ENCODE measurements around the gene OPRPN. TPM values are rescaled to one million over a fixed set of nuclear protein-coding genes. Genes with fewer than 3 reads are reported as not detected.
A peak's percentile ranks its signal among the peaks of the same experiment; 100 is the strongest.

The OPRPN gene
- polyA plus RNA-seq, 1 donor (not counting 4 experiments of a cell fraction or from before 2014, with no cell fraction given): not detected

- TF ChIP-seq, protein P1, sequence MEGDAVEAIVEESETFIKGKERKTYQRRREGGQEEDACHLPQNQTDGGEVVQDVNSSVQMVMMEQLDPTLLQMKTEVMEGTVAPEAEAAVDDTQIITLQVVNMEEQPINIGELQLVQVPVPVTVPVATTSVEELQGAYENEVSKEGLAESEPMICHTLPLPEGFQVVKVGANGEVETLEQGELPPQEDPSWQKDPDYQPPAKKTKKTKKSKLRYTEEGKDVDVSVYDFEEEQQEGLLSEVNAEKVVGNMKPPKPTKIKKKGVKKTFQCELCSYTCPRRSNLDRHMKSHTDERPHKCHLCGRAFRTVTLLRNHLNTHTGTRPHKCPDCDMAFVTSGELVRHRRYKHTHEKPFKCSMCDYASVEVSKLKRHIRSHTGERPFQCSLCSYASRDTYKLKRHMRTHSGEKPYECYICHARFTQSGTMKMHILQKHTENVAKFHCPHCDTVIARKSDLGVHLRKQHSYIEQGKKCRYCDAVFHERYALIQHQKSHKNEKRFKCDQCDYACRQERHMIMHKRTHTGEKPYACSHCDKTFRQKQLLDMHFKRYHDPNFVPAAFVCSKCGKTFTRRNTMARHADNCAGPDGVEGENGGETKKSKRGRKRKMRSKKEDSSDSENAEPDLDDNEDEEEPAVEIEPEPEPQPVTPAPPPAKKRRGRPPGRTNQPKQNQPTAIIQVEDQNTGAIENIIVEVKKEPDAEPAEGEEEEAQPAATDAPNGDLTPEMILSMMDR (optimal IDR thresholded peaks at IDR 0.05 in 1 of 3, IDR thresholded peaks at IDR 0.05 in 1 of 3, conservative IDR thresholded peaks at IDR 0.05 in 1 of 3; ENCODE audit: extremely low read depth in 1 of 3, insufficient read depth in 2 of 3, low read length in 3 of 3): no peak
- no peak for TF ChIP-seq EZH2 (IDR thresholded peaks at IDR 0.05; ENCODE audit: low read length)
- DNase-seq (ENCODE audit: low read depth, low spot score) (no peak), FAIRE-seq (no peak)
- Histone ChIP-seq H3K27ac (ENCODE audit: control insufficient read depth, insufficient read depth, low read length) (no peak overlapping the region), H3K4me2 (ENCODE audit: control insufficient read depth, extremely low read depth, insufficient read depth, low read depth, low read length) (no peak overlapping the region), H3K27me3 (ENCODE audit: control insufficient read depth, extremely low read depth, insufficient read depth, low read length) (no peaks in the 10 kb centered on the region), H3K4me1 (ENCODE audit: control insufficient read depth, extremely low read depth, insufficient read depth, low read length) (no peaks in the 10 kb centered on the region), H3K79me2 (ENCODE audit: control insufficient read depth, insufficient read depth, low read length) (no peaks in the 10 kb centered on the region), H3K9ac (ENCODE audit: control insufficient read depth, extremely low read depth, insufficient read depth, low read length) (no peak overlapping the region), H2AFZ (ENCODE audit: control insufficient read depth, low read length) (no peak overlapping the region), H3K36me3 (ENCODE audit: control insufficient read depth in 2 of 2, extremely low read depth in 1 of 2, insufficient read depth in 2 of 2, low read length in 2 of 2) (no peaks in the 10 kb centered on the region), H3K9me3 (ENCODE audit: control insufficient read depth, low read depth, low read length) (no peaks in the 10 kb centered on the region), H3K4me3 (ENCODE audit: control insufficient read depth in 2 of 3, extremely low read depth in 1 of 3, insufficient read depth in 2 of 3, low read depth in 1 of 3, low read length in 3 of 3) (no peak overlapping the region), H4K20me1 (ENCODE audit: control insufficient read depth, extremely low read depth, insufficient read depth, low read length) (no peaks in the 10 kb centered on the region), H3K9me1 (ENCODE audit: control insufficient read depth, extremely low read depth, insufficient read depth, low read length) (no peaks in the 10 kb centered on the region)
- dilution Hi-C loops (cut with MboI; ENCODE audit: extremely low pct_ligation_motif_present, low sequenced_read_pairs): no loop called here
These were observed 33.7 kb upstream of the OPRPN start for GRCh38 chr4:70364002-70364401.

- FAIRE-seq: no peak
- Histone ChIP-seq H3K36me3 (ENCODE audit: control insufficient read depth in 2 of 2, extremely low read depth in 1 of 2, insufficient read depth in 2 of 2, low read length in 2 of 2) (no peaks in the 10 kb centered on the region), H3K79me2 (ENCODE audit: control insufficient read depth, insufficient read depth, low read length) (no peaks in the 10 kb centered on the region), H3K4me3 (ENCODE audit: control insufficient read depth in 2 of 3, extremely low read depth in 1 of 3, insufficient read depth in 2 of 3, low read depth in 1 of 3, low read length in 3 of 3) (no peak overlapping the region), H3K9me3 (ENCODE audit: control insufficient read depth, low read depth, low read length) (no peaks in the 10 kb centered on the region), H3K9ac (ENCODE audit: control insufficient read depth, extremely low read depth, insufficient read depth, low read length) (no peak overlapping the region), H3K9me1 (ENCODE audit: control insufficient read depth, extremely low read depth, insufficient read depth, low read length) (no peaks in the 10 kb centered on the region), H2AFZ (ENCODE audit: control insufficient read depth, low read length) (no peak overlapping the region), H3K4me1 (ENCODE audit: control insufficient read depth, extremely low read depth, insufficient read depth, low read length) (no peaks in the 10 kb centered on the region), H3K4me2 (ENCODE audit: control insufficient read depth, extremely low read depth, insufficient read depth, low read depth, low read length) (no peak overlapping the region), H3K27me3 (ENCODE audit: control insufficient read depth, extremely low read depth, insufficient read depth, low read length) (no peaks in the 10 kb centered on the region), H3K27ac (ENCODE audit: control insufficient read depth, insufficient read depth, low read length) (no peak overlapping the region), H4K20me1 (ENCODE audit: control insufficient read depth, extremely low read depth, insufficient read depth, low read length) (no peaks in the 10 kb centered on the region)
- peak; percentile 38 for DNase-seq (ENCODE audit: low read depth, low spot score)
- dilution Hi-C loops (cut with MboI; ENCODE audit: extremely low pct_ligation_motif_present, low sequenced_read_pairs): no loop called here
- no peak for TF ChIP-seq EZH2 (IDR thresholded peaks at IDR 0.05; ENCODE audit: low read length)
- TF ChIP-seq, protein P1 (optimal IDR thresholded peaks at IDR 0.05 in 1 of 3, IDR thresholded peaks at IDR 0.05 in 1 of 3, conservative IDR thresholded peaks at IDR 0.05 in 1 of 3; ENCODE audit: extremely low read depth in 1 of 3, insufficient read depth in 2 of 3, low read length in 3 of 3): no peak
These were observed 32.3 kb upstream of the OPRPN start for GRCh38 chr4:70365479-70365878.
